Measurements from ENCODE around the gene UPF2.

- TF ChIP-seq MAX (IDR thresholded peaks at IDR 0.05) (no peak), YY1 (IDR thresholded peaks at IDR 0.05) (no peak), HNF4A (conservative IDR thresholded peaks at IDR 0.05) (no peak), JUND (IDR thresholded peaks at IDR 0.05) (no peak), CTCF (IDR thresholded peaks at IDR 0.05; ENCODE audit: low read depth, low read length, missing input control) (no peak), GABPA (IDR thresholded peaks at IDR 0.05 in 1 of 2, conservative IDR thresholded peaks at IDR 0.05 in 1 of 2) (no peak), RAD21 (IDR thresholded peaks at IDR 0.05) (no peak), ATF3 (IDR thresholded peaks at IDR 0.05) (no peak), RXRA (IDR thresholded peaks at IDR 0.05) (no peak), REST (IDR thresholded peaks at IDR 0.05) (no peak), EGR1 (IDR thresholded peaks at IDR 0.05; ENCODE audit: low read depth in 2 of 2) (no peak), TAF1 (conservative IDR thresholded peaks at IDR 0.05) (no peak), HNF4G (IDR thresholded peaks at IDR 0.05) (no peak)
Observed at GRCh38 chr10:12055732-12056131, 13.1 kb upstream of the UPF2 start.
